ENCODE data around the gene CLDN34.

The CLDN34 gene

DNA sequence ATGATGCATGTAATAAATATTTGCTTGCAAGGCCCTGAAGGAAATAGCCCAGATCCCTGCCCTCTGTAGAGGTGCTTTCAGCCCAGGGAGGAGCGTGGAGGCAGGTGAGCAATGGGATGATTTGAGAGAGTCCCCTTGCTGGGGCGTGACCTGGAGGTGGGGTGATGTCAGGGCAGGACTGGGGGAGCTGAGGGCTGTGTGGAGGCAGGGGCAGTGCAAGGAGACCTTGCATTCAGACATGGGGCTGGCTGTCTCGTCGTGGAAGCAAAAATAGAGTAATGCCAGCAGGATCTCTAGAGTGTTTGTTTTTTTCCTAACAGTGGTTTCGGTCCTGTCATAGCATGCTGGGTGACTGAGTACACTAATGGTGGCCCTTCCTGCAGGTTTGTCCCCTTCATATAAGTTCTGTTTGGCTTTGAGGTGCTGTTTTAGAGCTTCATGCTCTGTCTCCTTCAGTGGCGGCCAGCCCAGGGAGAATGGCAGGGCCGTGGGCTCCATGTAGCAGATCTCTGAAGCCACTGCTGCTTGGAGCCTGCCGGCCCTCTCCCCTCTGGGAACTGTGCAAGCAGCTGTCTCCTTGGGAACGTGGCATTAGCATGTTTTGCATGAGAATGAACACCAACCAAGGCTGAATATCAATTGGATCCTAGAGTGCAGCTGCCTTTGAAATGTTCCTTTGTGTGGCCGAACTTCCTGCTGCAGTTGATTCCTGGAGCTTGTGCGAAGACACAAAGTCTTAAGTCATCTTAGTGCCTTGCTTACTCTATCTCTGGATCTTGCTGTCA is 39.3 kb upstream of the CLDN34 start:
- no peak overlapping the region for H3K4me3 ChIP-seq (ENCODE audit: low read depth, low read length)
- TF ChIP-seq, protein P1, sequence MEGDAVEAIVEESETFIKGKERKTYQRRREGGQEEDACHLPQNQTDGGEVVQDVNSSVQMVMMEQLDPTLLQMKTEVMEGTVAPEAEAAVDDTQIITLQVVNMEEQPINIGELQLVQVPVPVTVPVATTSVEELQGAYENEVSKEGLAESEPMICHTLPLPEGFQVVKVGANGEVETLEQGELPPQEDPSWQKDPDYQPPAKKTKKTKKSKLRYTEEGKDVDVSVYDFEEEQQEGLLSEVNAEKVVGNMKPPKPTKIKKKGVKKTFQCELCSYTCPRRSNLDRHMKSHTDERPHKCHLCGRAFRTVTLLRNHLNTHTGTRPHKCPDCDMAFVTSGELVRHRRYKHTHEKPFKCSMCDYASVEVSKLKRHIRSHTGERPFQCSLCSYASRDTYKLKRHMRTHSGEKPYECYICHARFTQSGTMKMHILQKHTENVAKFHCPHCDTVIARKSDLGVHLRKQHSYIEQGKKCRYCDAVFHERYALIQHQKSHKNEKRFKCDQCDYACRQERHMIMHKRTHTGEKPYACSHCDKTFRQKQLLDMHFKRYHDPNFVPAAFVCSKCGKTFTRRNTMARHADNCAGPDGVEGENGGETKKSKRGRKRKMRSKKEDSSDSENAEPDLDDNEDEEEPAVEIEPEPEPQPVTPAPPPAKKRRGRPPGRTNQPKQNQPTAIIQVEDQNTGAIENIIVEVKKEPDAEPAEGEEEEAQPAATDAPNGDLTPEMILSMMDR (IDR thresholded peaks at IDR 0.05; ENCODE audit: low read depth, low read length), result no peak

DNA sequence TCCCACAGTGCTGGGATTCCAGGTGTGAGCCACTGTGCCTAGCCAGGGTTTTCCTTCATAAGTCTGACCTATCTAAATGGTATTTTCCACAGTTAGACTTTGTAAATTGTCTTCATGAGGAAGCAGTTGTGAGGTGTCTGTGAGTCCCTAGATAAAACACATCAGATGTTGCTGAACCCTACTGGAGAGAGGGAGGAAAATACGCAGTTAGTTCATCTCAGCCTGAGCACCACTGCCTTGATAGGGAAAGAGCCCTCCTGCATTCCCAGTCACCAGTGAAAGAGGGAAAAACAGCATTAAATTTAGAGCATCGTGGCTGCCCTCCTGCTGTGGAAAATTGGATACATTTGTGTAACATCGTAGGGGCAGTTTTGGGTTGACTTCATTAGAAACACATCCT is 31.7 kb upstream of the CLDN34 start:
- TF ChIP-seq, protein P1 (IDR thresholded peaks at IDR 0.05; ENCODE audit: low read depth, low read length), result no peak
- H3K4me3 ChIP-seq (ENCODE audit: low read depth, low read length), result no peak overlapping the region

DNA sequence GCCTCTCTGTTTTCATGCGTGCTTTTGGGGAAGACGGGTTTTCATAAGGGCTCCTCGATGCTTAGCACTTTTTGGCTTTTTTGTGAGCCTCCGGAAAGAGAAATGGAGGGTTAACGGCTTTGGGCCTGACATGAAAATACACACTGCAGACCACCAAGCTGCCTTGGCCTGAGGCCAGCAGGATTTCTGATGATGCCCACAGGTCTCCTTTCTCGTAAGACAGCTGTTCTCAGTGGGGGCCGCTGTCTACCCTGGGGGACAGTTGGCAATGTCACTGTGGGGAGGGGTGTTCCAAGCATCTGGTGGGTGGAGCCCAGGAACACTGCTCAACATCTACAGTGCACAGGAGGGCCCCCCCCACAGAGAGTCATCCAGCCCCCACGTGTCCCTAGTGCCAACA is 29.4 kb upstream of the CLDN34 start:
- H3K4me3 ChIP-seq (ENCODE audit: low read depth, low read length), result no peak overlapping the region
- TF ChIP-seq, protein P1 (IDR thresholded peaks at IDR 0.05; ENCODE audit: low read depth, low read length), result no peak

DNA sequence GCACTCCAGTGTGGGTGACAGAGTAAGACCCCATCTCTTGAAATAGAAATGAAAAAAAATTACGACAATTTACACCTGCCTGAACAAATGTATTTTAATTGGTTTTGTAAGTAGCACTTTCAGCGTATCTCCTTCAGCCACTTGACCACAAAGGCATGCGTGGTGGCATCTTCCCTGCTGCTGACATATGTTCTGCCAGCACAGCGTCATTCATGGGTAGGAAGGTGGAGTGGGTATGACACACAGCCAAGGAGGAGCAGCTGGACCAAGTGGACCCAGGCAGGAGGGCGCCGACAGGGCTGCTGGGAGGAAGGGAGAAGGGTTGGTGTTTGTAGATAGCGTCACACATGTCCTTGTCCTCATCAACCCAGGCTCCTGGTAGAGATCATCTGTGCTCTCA is 28.6 kb upstream of the CLDN34 start:
- H3K4me3 ChIP-seq (ENCODE audit: low read depth, low read length), result no peak overlapping the region
- TF ChIP-seq, protein P1 (IDR thresholded peaks at IDR 0.05; ENCODE audit: low read depth, low read length), result no peak

DNA sequence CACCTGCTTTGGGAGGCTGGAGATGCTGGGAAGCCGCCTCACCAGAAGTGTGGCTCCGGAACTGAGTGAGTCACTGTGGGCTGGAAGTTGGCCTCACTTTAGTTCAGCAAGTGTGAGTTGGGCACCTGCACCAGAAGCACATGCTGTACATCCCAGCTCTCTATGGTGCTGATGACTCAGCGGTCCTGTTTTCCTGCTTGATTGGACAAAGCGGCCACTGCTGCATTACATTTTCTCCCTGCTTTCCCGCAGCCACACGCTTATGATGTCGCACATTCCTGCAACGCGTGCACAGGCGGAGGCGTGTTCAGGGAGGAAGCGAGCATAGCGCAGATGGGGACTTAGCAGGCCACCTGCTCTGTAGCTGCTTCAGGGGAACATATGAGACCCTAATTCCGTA is 26.7 kb upstream of the CLDN34 start:
- TF ChIP-seq, protein P1 (IDR thresholded peaks at IDR 0.05; ENCODE audit: low read depth, low read length), result no peak
- no peak overlapping the region for H3K4me3 ChIP-seq (ENCODE audit: low read depth, low read length)

DNA sequence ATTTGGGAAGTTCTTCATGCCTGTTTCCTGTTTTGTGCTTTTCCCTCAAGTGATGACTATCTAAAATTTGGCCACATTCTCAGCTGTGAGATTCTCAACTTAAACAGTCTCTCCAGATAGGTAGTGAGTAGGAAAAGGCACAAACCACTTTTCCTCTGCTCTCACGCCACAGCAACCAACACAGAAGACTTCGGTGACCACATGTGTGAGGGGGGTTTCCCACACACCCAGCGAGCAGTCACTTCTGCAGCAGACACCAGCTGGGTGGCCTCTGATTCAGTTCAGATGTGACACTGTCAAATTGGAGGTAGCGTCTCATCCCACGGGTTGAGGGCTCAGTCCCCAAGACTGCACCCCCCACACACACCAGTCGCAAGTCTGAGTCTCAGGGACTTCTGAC is 25.1 kb upstream of the CLDN34 start:
- H3K4me3 ChIP-seq (ENCODE audit: low read depth, low read length), result no peak overlapping the region
- TF ChIP-seq, protein P1 (IDR thresholded peaks at IDR 0.05; ENCODE audit: low read depth, low read length), result no peak

DNA sequence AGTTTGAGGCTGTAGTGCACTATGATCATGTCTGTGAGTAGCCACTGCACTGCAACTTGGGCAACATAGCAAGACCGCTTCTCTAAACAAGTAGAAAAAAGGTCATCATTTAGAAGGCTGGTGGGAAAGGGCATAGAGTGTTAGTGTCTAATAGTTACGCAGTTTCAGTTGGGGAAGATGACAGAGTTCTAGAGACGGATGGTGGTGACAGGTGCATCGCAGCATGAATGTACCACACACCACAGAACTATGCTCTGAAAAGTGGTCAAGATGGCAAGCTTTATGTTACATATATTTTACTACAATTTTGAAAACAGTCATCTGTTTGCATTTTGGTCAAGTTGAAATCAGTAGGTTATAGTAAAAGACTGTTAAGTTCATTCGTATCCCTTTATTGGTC is 23.7 kb upstream of the CLDN34 start:
- TF ChIP-seq, protein P1 (IDR thresholded peaks at IDR 0.05; ENCODE audit: low read depth, low read length), result no peak
- H3K4me3 ChIP-seq (ENCODE audit: low read depth, low read length), result no peak overlapping the region

All from WI38 (cell line).